Measurements from ENCODE around the gene WNT9A. TPM values are rescaled to one million over a fixed set of nuclear protein-coding genes. Genes with fewer than 3 reads are reported as not detected.
"Not testable (repeated sequence)": the region's sequence is repeated elsewhere in the genome, so short reads cannot be mapped to it uniquely, and the experiment has no call there.

WNT9A gene
- polyA plus RNA-seq, 1 experiment = 0.91 TPM

GRCh38 chr1:227972283-227972679 is 24.5 kb upstream of the WNT9A start:
- DNase-seq (ENCODE audit: low read depth, low spot score); H3K27me3 ChIP-seq (ENCODE audit: control insufficient read depth, insufficient read depth, low read length); POLR2A ChIA-PET; H3K4me3 ChIP-seq (ENCODE audit: low read depth, low read length); CTCF ChIA-PET; H3K27ac ChIP-seq (ENCODE audit: low read depth, low read length): not testable (repeated sequence)
- peaks cover 13% of the 10 kb centered on the region; the same call in 1 of the 2 replicates for H3K9me3 ChIP-seq (ENCODE audit: control insufficient read depth, insufficient read depth, low read length)

GRCh38 chr1:227971643-227972282 is 24.0 kb upstream of the WNT9A start:
- H3K27me3 ChIP-seq (ENCODE audit: control insufficient read depth, insufficient read depth, low read length); DNase-seq (ENCODE audit: low read depth, low spot score); H3K4me3 ChIP-seq (ENCODE audit: low read depth, low read length); POLR2A ChIA-PET; CTCF ChIA-PET; H3K27ac ChIP-seq (ENCODE audit: low read depth, low read length): not testable (repeated sequence)
- H3K9me3 ChIP-seq (ENCODE audit: control insufficient read depth, insufficient read depth, low read length) = peaks cover 13% of the 10 kb centered on the region; the same call in 1 of the 2 replicates

- POLR2A ChIA-PET; DNase-seq (ENCODE audit: low read depth, low spot score); H3K27ac ChIP-seq (ENCODE audit: low read depth, low read length); H3K4me3 ChIP-seq (ENCODE audit: low read depth, low read length); H3K27me3 ChIP-seq (ENCODE audit: control insufficient read depth, insufficient read depth, low read length); CTCF ChIA-PET: not testable (repeated sequence)
- peaks cover 13% of the 10 kb centered on the region; the same call in 1 of the 2 replicates for H3K9me3 ChIP-seq (ENCODE audit: control insufficient read depth, insufficient read depth, low read length)
Observed at GRCh38 chr1:227971216-227971615, 23.5 kb upstream of the WNT9A start.

GRCh38 chr1:227970076-227970995 is 22.6 kb upstream of the WNT9A start:
- H3K27ac ChIP-seq (ENCODE audit: low read depth, low read length); H3K4me3 ChIP-seq (ENCODE audit: low read depth, low read length); H3K27me3 ChIP-seq (ENCODE audit: control insufficient read depth, insufficient read depth, low read length); CTCF ChIA-PET; DNase-seq (ENCODE audit: low read depth, low spot score): not testable (repeated sequence)
- POLR2A ChIA-PET = interaction anchor here (0.6 kb wide), 1 partner anchor 1174 kb away, joined by 3 read pairs; no protein-coding TSS in a partner anchor
- peaks cover 13% of the 10 kb centered on the region; the same call in 1 of the 2 replicates for H3K9me3 ChIP-seq (ENCODE audit: control insufficient read depth, insufficient read depth, low read length)

GRCh38 chr1:227967815-227968214 is 20.1 kb upstream of the WNT9A start:
- H3K4me3 ChIP-seq (ENCODE audit: low read depth, low read length); H3K27ac ChIP-seq (ENCODE audit: low read depth, low read length); H3K9me3 ChIP-seq (ENCODE audit: control insufficient read depth, insufficient read depth, low read length); DNase-seq (ENCODE audit: low read depth, low spot score); H3K27me3 ChIP-seq (ENCODE audit: control insufficient read depth, insufficient read depth, low read length); POLR2A ChIA-PET; CTCF ChIA-PET: not testable (repeated sequence)
- TF ChIP-seq, protein P1, sequence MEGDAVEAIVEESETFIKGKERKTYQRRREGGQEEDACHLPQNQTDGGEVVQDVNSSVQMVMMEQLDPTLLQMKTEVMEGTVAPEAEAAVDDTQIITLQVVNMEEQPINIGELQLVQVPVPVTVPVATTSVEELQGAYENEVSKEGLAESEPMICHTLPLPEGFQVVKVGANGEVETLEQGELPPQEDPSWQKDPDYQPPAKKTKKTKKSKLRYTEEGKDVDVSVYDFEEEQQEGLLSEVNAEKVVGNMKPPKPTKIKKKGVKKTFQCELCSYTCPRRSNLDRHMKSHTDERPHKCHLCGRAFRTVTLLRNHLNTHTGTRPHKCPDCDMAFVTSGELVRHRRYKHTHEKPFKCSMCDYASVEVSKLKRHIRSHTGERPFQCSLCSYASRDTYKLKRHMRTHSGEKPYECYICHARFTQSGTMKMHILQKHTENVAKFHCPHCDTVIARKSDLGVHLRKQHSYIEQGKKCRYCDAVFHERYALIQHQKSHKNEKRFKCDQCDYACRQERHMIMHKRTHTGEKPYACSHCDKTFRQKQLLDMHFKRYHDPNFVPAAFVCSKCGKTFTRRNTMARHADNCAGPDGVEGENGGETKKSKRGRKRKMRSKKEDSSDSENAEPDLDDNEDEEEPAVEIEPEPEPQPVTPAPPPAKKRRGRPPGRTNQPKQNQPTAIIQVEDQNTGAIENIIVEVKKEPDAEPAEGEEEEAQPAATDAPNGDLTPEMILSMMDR (IDR thresholded peaks at IDR 0.05; ENCODE audit: low read depth, low read length) = 0 out of 2 replicates have a peak, but pooled peaks have one; percentile 2

DNA sequence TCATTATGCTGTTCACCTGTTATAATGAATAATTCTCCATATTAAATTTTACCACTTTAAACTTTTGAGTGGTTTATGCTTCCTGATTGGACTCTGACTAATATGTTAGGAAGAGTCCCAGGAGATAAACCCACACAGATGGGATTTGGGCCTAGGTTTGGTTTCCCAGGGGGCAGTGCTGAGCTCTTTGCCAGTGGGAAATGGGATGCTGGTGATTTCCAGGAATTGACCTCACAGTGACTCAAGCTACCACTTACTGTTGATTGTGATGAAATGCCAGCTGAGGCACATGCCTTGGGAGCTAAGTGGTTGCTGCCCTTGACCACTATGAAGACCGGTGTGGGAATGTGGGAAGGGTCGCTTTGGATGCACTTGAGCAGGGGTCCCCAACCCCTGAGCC is 19.0 kb upstream of the WNT9A start:
- POLR2A ChIA-PET; H3K4me3 ChIP-seq (ENCODE audit: low read depth, low read length); DNase-seq (ENCODE audit: low read depth, low spot score); H3K27ac ChIP-seq (ENCODE audit: low read depth, low read length); H3K27me3 ChIP-seq (ENCODE audit: control insufficient read depth, insufficient read depth, low read length); CTCF ChIA-PET; H3K9me3 ChIP-seq (ENCODE audit: control insufficient read depth, insufficient read depth, low read length): not testable (repeated sequence)

- H3K9me3 ChIP-seq (ENCODE audit: control insufficient read depth, insufficient read depth, low read length) = no peaks in the 10 kb centered on the region
- ChIA-PET CTCF (no interaction called here), POLR2A (no interaction called here)
- TF ChIP-seq, protein P1 (IDR thresholded peaks at IDR 0.05; ENCODE audit: low read depth, low read length) = no peak
- no peak for DNase-seq (ENCODE audit: low read depth, low spot score)
- peaks cover 4% of the 10 kb centered on the region for H3K27me3 ChIP-seq (ENCODE audit: control insufficient read depth, insufficient read depth, low read length)
- no peak overlapping the region for H3K4me3 ChIP-seq (ENCODE audit: low read depth, low read length)
- H3K27ac ChIP-seq (ENCODE audit: low read depth, low read length) = no peak overlapping the region
Observed at GRCh38 chr1:227961651-227962466, 14.1 kb upstream of the WNT9A start.

All from AG04450 (cell line).